ENCODE results near the gene NUTF2.

GRCh38 chr16:67857547-67858233, 11.0 kb downstream of the NUTF2 start:
- TF ChIP-seq GATA2 (IDR thresholded peaks at IDR 0.05; ENCODE audit: low read depth, low read length) (no peak), GATA3 (IDR thresholded peaks at IDR 0.05; ENCODE audit: low read depth, low read length) (no peak)
